CD4-positive, alpha-beta T cell treated with Interleukin-15 for 1 hour (primary cell): ENCODE measurements around the gene PNMA1.
"Not testable (repeated sequence)": the region's sequence is repeated elsewhere in the genome, so short reads cannot be mapped to it uniquely, and the experiment has no call there.

Experiments used
- DNase-seq: peaks from one replicate; pipeline ENCODE4 v3.0.0-alpha.2; 2020

Gene PNMA1

DNA sequence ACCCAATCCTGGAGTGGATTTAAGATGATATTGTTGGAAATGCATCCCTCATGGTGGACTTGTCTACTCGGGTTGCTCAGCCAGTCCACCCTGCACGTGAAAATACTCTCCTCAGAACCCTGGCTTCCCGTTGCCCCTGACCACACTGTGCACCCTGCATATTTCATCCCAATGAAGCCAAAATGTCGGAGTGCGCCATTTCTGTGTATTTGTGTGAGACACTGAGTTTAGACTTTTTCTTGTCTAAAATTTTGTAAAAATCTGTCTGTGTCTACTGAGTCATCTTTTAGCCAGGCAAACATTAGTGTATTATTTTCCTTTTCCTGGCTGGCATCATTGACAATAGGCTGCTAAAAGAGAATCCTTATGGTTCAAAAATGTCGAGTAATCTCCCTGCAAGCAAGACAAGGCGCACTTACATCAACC is 485 bp upstream of the PNMA1 start:
- DNase-seq: no peak

DNA sequence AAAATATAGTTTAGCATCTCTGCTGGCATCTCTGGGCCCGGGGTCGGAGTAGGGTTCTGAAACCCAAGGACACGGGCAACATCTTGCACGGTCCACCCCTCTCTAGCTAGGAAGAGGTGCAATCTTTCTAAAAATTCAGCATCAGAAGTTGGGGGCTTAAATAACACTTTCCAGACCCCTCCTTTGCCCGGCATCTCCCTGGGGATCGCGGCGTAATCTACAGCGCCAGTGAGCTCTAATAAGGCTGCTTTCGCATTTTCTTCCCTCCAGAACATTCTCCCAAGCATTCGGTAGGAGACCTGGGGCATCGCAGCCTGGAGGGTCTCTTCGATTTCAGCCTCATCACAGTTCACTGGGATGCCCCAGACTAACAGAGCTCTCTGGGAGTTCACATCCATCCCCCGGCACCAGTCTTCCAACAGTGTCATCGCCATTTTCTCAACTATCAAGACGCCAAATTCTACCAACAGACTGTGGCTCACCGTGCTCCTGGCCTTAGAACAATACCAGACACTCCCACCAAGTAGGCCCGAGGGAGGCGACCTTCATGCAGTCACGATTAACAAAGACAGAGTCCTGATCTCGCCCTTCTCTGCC is 880 bp downstream of the PNMA1 start:
- no peak for DNase-seq

DNA sequence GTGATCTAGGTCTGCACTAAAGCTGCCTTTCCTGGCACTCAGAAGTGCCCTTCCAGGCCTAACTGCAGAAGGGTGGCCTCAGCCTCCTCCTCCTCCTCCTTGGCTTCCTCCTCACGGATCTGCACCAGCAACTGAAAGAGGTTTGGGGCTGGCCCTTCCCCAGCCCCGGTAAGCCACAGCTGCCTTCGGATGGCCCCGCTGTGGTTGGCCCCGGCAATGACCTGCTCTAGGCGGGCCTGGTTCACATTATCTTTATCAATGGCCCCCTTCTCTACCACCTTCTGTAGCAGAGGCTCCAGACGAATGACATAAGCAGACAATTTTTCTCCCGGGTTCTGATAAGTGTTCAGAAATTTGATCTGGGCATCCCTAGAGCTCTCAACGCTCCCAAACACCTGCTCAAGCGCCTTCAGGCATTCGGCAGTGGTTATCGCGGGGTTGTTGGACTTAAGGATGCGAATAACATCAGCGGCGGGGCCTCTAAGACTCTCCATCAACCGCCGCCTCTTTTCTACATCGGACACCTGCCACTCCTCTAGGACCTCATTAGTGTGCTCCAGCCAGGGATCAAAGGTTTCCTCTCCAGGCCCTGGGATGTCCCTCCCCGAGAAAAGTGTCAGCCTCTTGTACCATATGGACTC is 1.5 kb downstream of the PNMA1 start:
- no peak for DNase-seq

DNA sequence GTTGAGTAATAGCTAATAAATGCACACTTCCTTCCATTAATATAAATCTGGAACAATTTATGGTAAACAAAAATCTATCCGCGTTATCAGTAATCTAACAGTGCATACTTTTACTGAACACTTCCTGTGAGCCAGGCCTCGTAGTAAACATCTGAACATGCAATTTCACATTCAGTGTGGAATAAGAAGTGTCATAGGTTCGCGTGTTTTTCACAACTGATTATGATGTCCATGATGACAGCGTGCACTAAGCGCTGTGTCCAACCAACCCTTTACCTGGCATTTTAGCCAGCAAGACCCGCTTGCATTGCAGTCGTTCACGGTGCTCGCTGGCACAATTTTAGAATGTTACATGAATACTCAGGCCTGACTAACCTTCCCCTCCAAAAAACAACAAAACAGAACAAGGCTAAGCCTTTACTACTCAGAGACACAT is 2.1 kb downstream of the PNMA1 start:
- DNase-seq: no peak

DNA sequence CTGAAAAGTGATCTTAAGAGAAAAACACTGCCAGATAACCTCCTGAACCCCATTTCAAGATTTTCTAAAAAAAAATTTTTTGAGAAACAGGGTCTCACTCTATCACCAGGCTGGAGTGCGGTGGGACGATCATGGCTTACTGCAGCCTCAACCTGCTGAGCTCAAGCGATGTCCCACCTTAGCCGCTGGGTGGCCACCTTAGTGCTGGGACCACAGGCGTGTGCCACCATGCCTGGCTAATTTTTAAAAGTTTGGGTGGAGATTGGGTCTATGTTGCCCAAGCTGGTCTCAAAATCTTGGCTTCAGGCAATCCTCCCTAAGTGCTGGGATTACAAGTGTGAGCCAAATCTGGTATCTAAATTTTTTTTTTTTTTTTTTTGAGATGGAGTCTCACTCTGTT is 3.4 kb downstream of the PNMA1 start:
- no peak for DNase-seq

DNA sequence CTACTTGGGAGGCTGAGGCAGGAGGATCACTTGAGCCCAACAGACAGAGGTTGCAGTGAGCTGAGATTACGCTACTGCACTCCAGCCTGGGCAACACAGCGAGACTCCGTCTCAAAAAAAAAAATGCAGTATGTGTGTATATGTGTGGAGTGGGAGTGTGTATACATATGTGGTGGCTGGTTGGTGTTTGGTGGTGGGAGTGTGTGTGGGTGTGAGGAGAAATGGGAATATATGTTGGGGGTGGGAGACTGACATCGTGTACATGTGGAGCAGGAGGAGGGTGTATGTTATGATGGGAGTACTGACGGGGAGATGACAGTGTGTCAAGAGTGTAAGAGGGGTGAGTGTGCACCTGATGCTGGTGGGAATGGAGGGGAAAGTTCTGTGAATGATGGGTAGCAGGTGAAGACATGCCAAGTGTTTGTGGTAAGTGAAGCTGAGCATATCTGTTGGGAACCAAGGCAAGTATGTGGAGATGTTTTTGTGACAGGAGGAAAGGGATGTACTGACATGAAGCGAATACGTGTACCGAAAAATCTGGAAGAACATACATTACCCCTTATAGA is 4.2 kb downstream of the PNMA1 start:
- no peak for DNase-seq

DNA sequence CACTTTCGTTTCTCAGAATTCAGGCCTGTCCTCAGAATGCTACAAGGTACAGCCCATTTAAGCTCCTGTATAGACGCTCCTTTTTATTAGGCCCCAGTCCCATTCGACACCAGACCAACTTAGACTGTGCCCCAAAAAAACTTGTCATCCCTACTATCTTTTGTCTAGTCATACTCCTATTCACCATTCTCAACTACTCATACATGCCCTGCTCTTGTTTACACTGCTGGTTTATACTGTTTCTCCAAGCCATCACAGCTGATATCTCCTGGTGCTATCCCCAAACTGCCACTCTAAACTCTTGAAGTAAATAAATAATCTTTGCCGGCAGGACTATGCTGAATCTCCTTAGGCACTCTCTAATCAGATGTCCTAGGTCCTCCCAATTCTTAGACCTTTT is 6.1 kb downstream of the PNMA1 start:
- DNase-seq: not testable (repeated sequence)

DNA sequence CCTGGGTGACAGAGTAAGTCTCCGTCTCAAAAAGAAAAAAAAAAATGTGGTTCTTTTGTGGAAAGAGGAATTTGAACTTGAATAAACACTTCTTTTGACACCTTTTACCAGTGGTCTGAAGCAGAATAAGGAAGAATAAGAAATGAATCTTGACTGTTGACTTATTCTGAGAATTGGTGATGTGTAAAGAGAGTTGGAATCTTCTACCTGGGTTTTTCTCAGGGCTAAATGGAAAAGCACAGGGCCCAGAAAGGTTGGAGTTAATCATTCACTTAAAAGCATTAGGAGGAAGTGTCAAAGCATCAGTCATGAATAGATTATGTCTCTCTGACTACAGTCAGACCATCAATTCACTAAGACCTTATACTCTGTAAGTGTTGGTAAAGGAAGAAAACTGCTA is 13.9 kb downstream of the PNMA1 start:
- no peak for DNase-seq

DNA sequence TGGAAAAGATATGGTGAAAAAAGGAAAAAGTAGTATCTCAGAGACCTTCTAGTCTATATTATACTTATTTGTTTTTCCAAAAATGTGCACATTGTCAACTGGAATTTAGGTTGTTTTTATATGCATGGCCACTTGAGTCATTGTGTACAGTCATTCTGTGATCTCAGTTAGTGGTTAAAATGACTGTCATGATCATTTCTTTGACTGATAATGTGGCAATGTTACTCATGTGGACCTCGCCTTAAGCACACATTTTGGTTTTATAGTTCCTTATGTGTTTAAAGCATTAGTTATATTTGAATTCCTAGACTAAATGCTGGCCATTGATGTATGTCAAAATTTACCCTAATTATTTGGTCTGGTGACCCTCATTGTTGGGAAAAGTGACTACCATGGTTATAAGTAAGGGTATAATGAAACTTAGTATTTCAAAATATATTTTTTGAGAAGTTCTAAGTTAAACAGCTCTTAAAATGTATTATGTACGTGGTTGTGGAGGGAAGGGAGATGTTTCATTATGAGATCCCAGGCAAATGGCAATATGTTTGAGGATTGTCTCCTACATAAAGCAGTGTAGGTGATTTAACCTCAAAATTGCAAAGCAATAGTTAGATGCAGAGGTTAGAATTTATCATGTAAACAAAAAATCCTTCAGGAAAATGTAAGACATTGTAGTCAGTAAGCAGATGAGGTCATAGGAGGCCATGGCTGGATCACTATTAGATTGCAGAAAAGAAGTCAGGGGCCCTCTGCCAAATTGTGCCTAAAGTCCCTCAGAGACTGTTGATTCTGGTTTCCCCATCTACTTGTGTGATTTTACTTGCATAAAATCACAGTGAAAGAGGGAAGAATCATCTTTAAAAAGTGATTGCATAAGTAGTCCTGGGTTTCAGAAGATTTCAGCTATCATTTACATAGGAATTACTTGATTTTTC is 17.5 kb downstream of the PNMA1 start:
- no peak for DNase-seq

DNA sequence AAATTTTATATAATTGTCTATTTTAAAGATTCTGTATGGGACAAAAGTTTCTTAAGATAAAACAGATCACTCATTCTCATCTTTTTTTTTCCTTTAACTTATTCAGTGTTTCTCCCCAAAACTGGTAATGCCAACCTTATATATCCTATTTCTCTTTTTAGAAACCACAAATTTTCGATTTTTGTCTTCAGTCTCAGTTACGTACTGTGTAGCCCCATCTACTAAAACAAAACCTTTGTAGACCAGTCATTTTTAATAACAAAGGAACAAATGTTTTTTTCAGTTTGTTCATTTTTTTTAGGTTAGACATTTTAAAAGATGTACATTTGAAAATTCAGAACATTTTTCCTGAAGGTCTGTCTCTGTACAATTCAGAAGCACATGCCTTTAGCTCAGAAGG is 18.2 kb downstream of the PNMA1 start:
- DNase-seq: no peak

DNA sequence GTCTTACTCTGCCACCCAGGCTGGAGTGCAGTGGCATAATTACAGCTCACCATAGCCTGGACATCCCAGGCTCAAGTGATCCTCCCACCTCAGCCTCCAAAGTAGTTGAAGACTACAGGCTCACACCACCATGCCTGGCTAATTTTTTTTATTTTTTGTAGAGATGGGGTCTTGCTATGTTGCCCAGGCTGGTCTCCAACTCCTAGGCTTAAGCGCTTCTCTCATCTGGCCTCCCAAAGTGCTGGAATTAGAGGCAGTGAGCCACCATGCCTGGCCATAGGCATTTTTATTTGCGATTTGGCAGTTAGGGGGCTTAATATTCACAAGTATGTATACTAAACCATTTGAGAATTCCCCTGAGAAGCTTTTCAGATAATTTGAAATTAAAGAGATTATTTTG is 19.1 kb downstream of the PNMA1 start:
- no peak for DNase-seq

DNA sequence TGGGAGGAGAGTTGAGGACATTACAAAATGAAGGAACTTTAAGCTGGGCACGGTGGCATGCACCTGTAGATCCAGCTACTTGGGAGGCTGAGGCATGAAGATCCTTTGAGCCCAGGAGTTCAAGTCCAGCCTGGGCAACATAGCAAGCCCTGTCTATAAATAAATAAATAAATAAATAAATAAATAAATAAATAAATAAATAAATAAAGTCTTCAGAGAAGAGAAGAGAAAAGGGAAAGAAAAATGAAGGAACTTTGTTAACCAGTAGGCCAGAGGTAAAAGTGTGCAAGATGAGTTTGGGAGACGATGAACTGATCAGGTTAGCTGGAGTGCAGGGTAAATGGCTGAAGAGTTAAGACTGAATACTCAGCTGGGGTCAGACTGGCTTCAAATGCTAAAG is 20.1 kb downstream of the PNMA1 start:
- DNase-seq: no peak

DNA sequence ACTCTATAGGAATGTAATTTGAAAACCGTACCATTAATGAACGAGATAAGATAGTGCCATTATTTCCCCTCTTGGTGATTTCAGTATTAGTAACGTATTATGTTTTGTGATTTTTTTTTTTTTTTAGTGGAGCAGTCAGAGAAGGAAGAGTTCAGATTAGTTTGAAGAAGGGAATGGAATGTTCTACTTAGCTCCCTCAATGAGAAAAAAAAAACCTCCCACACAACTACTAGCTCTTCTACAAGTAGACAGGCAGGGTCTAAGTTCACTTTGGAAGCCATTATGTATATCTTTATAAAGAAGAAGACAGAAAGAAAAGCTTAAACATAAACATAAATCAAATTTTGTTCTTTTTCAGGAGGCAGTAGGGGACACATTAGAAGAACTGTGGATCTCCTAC is 27.3 kb downstream of the PNMA1 start:
- no peak for DNase-seq

DNA sequence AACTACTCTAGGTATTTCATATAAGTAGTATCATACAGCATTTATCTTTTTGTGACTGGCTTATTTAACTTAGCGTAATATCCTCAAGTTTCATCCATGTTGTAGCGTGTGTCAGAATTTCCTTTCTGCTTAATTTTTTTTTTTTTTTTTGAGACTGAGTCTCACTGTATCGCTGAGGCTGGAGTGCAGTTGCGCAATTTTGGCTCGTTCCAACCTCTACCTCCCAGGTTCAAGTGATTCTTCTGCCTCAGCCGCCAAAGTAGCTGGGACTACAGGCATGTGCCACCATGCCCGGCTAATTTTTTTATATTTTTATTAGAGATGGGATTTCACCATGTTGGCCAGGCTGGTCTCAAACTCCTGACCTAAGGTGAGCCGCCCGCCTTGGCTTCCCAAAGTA is 28.9 kb downstream of the PNMA1 start:
- DNase-seq: no peak

DNA sequence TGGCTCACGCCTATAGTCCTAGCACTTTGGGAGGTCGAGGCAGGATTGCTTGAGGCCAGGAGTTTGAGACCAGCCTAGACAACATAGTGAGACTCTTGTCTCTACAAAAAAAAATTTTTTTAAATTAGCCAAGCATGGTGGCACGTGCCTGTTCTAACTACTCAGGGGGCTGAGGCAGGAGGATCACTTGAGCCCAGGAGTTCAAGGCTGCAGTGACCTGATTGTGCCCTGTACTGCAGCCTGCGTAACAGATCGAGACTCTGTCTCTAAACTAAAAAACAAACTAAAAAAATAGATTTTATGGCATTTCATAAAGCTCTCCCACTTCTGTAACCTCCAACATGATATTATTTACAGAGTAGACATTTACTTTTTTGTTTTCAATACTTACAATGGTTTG is 29.6 kb downstream of the PNMA1 start:
- no peak for DNase-seq

DNA sequence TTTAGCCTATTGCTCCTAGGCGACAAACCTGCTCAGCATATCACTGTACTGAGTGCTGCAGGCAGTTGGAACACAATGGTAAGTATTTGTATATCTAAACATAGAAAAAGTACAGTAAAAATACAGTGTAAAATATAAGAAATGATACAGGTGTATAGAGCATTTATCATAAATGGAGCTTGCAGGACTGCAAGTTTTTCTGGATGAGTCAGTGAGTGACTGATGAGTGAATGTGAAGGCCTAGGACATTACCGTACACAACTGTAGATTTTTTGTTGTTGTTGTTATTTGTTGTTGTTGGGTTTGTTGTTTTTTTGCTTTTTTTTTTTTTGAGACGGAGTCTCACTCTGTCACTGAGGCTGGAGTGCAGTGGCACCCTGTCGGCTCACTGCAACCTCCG is 33.4 kb downstream of the PNMA1 start:
- DNase-seq: no peak

DNA sequence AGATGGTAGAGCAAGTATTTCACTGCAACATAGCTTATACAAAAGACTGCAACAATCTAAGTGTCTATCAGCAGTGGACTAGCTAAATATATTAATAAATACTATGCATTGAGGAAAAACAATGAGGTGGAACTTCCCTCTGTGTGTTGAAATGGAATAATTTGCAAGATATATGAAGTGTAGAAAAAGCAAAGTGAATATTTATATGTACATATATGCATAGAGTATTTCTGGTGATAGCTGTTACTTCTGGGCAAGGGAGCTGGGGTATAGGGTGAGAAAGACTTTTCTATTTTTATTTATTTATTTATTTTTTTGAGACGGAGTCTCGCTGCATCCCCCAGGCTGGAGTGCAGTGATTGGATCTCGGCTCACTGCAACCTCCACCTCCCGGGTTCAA is 35.5 kb downstream of the PNMA1 start:
- DNase-seq: no peak

DNA sequence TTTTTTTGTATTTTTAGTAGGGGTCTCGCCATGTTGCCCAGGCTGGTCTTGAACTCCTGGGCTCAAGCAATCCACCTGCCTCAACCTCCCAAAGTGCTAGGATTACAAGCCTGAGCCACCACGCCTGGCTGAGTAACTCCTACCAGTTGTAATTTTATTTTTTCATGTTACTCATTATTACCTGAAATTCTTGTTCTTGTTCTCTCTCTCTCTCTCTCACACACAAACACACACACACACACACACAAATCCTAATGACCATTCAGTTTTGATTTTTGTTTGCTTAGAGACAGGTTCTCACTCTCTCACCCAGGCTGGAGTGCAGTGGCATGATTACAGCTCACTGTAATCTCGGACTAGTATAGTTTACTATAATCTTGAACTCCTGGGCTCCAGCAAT is 39.2 kb downstream of the PNMA1 start:
- no peak for DNase-seq

DNA sequence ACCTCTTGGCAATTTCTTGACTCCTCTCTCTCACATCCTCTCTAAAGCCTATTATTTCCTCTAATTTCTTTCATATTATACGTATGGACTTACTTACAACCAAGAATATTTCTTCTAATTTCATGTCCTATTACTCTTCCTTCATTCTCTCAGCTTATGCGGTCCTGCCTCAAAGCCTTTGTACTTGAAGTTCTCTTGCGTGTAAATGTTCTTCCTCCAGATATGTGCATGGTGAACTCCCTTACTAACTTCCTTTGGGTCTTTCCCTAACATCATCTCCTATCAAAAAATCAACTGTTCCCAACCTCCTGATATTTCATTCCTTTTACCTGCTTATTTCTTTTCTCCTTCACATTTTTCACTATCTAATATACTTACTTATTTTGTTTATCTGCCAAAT is 46.3 kb downstream of the PNMA1 start:
- DNase-seq: no peak

DNA sequence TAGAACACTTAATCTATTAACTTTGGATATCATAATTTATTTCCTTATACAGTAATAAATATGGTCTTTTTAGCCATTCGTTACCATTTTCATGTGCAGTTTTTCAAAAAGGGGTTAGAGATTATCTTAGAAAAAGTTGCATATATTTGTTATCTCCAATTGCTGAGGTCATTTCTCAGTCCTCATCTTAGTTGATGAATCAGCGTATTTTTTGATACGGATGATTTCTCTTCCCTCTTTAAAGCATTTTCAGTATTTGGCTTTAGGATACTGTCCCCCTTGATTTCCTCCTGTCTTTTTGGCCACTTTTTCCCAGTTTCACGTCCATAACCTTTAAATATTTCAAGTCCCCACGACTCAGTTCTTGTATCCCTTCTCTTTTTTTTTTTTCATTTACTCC is 47.6 kb downstream of the PNMA1 start:
- no peak for DNase-seq

DNA sequence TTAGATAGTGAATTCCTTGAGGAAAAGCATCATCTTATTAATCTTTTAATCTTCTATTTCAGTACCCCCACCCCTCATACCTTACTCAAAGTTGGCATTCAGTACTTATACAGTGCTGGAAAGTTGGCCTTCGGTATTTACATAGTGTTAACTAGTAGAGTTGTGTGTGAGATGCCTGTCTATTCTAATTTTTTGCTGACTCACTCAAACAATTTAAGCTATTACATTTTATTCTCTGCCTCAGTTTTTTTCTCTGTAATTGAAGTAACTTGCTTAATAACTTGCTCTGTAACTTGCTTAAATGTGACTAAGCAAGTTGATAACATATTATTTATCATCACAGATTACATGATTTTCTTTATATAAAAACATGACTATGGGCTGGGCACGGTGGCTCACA is 49.1 kb downstream of the PNMA1 start:
- DNase-seq: no peak

DNA sequence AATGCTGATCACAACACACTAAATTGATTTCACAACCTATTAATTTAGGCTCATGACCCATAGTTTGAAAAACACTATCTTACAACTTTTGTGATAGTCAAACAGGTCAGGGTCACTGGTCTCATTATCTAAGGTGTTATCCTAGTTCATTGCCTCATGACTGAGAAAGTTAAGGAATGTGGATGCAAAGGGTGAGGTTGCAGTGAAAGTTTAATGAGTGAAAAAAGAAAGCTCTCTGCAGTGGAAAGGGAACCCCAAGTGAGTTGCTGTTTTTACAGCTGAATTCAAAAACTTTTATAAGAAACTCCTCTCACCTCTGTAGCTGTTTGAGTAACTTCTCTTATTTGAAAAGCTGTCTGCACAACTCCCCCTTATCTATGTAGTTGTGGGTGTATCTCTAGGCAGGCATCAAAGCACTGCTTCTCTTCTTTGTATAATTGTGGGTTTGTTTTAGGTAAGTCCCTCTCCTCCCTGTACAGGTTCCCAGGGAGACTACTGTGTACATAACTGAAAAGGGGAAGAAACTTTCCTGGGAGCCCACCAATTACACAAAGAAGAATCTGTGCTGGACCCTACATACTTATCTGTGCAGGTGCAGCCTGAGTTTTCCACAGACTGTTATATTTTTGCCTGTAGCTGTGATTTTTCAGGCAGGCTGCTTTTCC is 50.5 kb downstream of the PNMA1 start:
- DNase-seq: no peak

DNA sequence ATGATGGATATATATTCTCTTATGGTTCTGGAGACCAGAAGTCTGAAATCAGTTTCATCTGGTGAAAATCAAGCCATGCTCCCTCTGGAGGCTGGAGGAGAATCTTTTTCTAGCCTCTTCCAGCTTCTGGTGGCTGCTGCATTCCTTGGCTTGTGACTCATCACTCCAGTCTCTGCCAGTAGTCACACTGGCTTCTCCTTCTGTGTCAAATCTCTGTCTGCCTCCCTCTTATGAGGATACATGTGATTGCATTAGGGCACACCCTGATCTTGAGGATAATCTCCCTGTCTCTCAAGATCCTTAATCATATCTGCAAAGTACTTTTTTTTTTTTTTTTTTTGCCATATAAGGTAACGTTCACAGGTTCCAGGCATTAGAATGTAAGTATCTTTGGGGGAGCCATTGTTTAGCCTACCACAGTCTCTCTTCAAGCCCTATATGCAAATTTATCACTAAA is 51.7 kb downstream of the PNMA1 start:
- DNase-seq: no peak
